Lung (tissue), 12 donors: ENCODE measurements around the gene FHOD3. TPM values are rescaled to one million over a fixed set of nuclear protein-coding genes. Genes with fewer than 3 reads are reported as not detected.

ENCODE experiments used
- ATAC-seq: fragments of 200-7000 bp; cut with Tn5 transposase; one replicate; pipeline ENCODE4 v1.9.1; 2020; ENCODE audit warnings: moderate number of reproducible peaks; ENCODE audit not compliant: insufficient read depth, low FRiP score
- DNase-seq, 3 donors: peaks; one replicate each; pipeline ENCODE4 v3.0.0-alpha.2; 2013 to 2017
- H3K27ac ChIP-seq, 2 donors: one replicate each; pipeline ENCODE4 v1.5.1; 2013; ENCODE audit warnings: mild to moderate bottlenecking in 2 of 2, moderate library complexity in 2 of 2, control low read depth in 1 of 2, inconsistent platforms in 1 of 2, low read depth in 1 of 2, low read length in 1 of 2
- H3K27me3 ChIP-seq, 3 donors: one replicate each; pipeline ENCODE4 v1.5.1; 2013; ENCODE audit warnings: low read length in 2 of 3; ENCODE audit not compliant: control insufficient read depth in 3 of 3, insufficient read depth in 3 of 3
- H3K36me3 ChIP-seq, 4 donors: one replicate each; pipeline ENCODE4 v1.5.1; 2013; ENCODE audit warnings: low read length in 4 of 4, mild to moderate bottlenecking in 1 of 4, moderate library complexity in 1 of 4; ENCODE audit not compliant: control insufficient read depth in 4 of 4, insufficient read depth in 4 of 4
- H3K4me1 ChIP-seq, 5 donors: one replicate each; pipeline ENCODE4 v1.5.1; 2013; ENCODE audit warnings: low read length in 5 of 5, mild to moderate bottlenecking in 2 of 5, moderate library complexity in 1 of 5; ENCODE audit not compliant: control insufficient read depth in 5 of 5, insufficient read depth in 5 of 5
- H3K4me3 ChIP-seq: one replicate; pipeline ENCODE4 v1.5.1; 2013; ENCODE audit warnings: mild to moderate bottlenecking, control low read depth, moderate library complexity
- H3K9ac ChIP-seq, 2 donors: one replicate each; pipeline ENCODE4 v1.5.1; 2013; ENCODE audit warnings: low read length in 2 of 2, control low read depth in 1 of 2; ENCODE audit not compliant: insufficient read depth in 1 of 2
- H3K9me3 ChIP-seq, 4 donors: one replicate each; pipeline ENCODE4 v1.5.1; 2013; ENCODE audit warnings: low read length in 3 of 4, mild to moderate bottlenecking in 1 of 4, moderate library complexity in 1 of 4; ENCODE audit not compliant: control insufficient read depth in 4 of 4, insufficient read depth in 3 of 4
- WGBS, 2 donors: extraction: QIAGEN DNeasy Blood & Tissue Kit; methylation state at CpG; one replicate each; pipeline ENCODE4 v1.1.7; 2013; 5-methylcytosine and 5-hydroxymethylcytosine counted together
- polyA plus RNA-seq, 2 donors: library from polyadenylated mRNA; stranded (reverse); fragments of 200-250 nt; gene quantifications; one replicate each; pipeline ENCODE4 v1.2.1, GENCODE V29; 2013
- total RNA-seq, 2 donors: library from RNA; depleted of rRNA in 1 of 2; stranded (reverse); fragments of >200 nt in 1 of 2; gene quantifications; one replicate each; pipeline ENCODE4 v1.2.1, GENCODE V29; 2014 to 2021
- TF ChIP-seq, protein P1 (sequence below): IDR thresholded peaks from 2 replicates; pipeline ENCODE4 v1.5.1; 2012; ENCODE audit warnings: mild to moderate bottlenecking; ENCODE audit errors: control extremely low read depth, extremely low read depth
- donor health status: control.
- donor health status: control.
- donor health status: Bipolar disorder and iron deficiency.
- donor health status: healthy.
- donor health status: DM: yes; HTN: yes; CAD: no.

The FHOD3 gene
- total and polyA plus RNA-seq, 4 donors: 1.0 to 7.4 (median 2.9) TPM

DNA sequence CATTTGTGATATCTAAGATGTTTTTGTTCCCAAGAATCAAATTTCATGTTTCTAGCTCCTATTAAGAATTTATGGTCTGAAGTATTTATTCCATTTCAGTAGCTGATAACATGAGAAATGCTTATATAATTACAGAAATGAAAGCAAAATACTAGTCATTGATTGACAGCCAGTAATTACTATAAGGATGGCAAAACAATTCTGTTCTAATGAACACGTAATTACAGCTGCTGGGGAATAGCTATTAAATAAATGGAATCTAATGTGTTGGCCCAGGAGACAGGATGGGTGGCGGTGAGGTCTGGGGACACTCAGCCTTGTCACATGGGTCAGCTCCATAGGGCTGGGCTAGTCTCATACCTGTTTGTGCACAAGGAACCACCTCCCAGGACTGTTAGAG is 263.5 kb downstream of the FHOD3 start:
- Histone ChIP-seq H3K4me1 (peaks cover 0 to 15% (median 0%) of the 10 kb centered on the region in 5 donors), H3K4me3 (no peak overlapping the region), H3K36me3 (no peaks in the 10 kb centered on the region), H3K27me3 (no peaks in the 10 kb centered on the region), H3K27ac (no peak overlapping the region), H3K9ac (no peak overlapping the region), H3K9me3 (peaks cover 0 to 3% (median 0%) of the 10 kb centered on the region in 4 donors)
- ATAC-seq: no peak
- TF ChIP-seq, protein P1, sequence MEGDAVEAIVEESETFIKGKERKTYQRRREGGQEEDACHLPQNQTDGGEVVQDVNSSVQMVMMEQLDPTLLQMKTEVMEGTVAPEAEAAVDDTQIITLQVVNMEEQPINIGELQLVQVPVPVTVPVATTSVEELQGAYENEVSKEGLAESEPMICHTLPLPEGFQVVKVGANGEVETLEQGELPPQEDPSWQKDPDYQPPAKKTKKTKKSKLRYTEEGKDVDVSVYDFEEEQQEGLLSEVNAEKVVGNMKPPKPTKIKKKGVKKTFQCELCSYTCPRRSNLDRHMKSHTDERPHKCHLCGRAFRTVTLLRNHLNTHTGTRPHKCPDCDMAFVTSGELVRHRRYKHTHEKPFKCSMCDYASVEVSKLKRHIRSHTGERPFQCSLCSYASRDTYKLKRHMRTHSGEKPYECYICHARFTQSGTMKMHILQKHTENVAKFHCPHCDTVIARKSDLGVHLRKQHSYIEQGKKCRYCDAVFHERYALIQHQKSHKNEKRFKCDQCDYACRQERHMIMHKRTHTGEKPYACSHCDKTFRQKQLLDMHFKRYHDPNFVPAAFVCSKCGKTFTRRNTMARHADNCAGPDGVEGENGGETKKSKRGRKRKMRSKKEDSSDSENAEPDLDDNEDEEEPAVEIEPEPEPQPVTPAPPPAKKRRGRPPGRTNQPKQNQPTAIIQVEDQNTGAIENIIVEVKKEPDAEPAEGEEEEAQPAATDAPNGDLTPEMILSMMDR: no peak
- WGBS, 2 donors: 86 to 91% methylated on average over 2 of the region's 2 CpGs
- DNase-seq: no peak

DNA sequence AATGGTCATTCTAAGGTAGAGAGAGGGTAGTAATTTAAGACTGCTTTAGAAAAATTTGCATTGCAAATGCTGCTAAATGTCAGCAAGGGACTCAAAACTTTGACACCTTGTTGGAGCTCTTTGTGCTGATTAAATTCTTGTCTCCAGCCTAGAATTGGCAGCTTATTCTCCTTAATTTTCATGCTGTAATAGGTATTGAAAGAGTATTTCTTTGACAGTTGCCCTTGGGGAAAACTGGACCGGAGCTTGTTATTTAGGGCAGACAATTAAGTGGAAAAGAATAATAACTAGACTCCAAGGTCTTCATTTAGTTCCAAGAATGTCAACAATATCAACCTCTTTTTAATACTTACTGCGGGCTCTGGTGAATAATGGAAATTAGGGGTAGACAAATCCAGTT is 267.3 kb downstream of the FHOD3 start:
- DNase-seq (no peak), ATAC-seq (no peak)
- Histone ChIP-seq H3K9me3 (peaks cover 0 to 3% (median 0%) of the 10 kb centered on the region in 4 donors), H3K27me3 (no peaks in the 10 kb centered on the region), H3K9ac (no peak overlapping the region), H3K4me1 (peaks cover 0 to 3% (median 0%) of the 10 kb centered on the region in 5 donors), H3K27ac (peak overlapping the region in 1 of 2 donors; percentile 3), H3K36me3 (no peaks in the 10 kb centered on the region), H3K4me3 (no peak overlapping the region)
- 85 to 88% methylated on average over 2 of the region's 2 CpGs for WGBS, 2 donors
- TF ChIP-seq, protein P1: no peak

DNA sequence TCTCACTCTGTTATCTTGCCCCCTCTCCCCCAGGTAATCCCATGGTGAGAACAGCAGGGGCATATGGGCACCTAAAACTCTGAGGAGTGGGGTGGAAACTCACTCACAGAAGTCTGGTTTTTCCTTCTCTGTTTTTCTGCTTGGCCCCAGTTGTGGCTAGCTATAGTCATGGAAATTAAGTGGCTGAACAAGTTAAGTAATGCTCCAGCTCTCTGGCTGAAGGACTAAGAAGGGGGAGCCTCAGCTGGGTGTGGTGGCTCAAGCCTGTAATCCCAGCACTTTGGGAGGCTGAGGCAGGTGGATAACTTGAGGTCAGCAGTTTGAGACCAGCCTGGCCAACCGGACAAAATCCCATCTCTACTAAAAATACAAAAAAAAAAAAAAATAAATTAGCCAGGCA is 270.3 kb downstream of the FHOD3 start:
- Histone ChIP-seq H3K4me3 (no peak overlapping the region), H3K36me3 (no peaks in the 10 kb centered on the region), H3K9ac (no peak overlapping the region), H3K27ac (no peak overlapping the region), H3K9me3 (no peaks in the 10 kb centered on the region), H3K4me1 (no peaks in the 10 kb centered on the region), H3K27me3 (no peaks in the 10 kb centered on the region)
- TF ChIP-seq, protein P1: no peak
- DNase-seq: no peak
- no peak for ATAC-seq
- 87 to 94% methylated on average over 1 of the region's 1 CpG for WGBS, 2 donors

DNA sequence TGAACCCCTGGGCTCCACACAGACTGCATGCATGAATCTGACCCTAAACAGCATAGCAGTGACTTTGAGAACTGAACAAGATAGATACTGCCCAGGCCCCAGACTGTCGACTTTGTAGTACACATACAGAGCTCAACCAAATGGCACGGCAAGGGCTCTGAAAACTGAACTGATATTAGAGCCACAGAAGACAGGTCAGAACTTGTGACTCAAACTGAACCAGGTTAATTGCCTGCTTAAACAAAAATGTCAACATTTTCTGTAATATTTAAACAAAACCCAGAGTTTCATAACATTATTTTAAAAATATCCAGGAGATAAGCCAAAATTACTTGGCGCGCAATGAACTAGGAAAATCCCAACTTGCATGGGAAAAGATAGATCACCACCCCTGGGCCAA is 271.0 kb downstream of the FHOD3 start:
- Histone ChIP-seq H3K4me3 (no peak overlapping the region), H3K27ac (peak overlapping the region in 1 of 2 donors; percentile 1), H3K4me1 (no peaks in the 10 kb centered on the region), H3K36me3 (no peaks in the 10 kb centered on the region), H3K27me3 (no peaks in the 10 kb centered on the region), H3K9me3 (no peaks in the 10 kb centered on the region), H3K9ac (no peak overlapping the region)
- TF ChIP-seq, protein P1: no peak
- ATAC-seq (no peak), DNase-seq (no peak)
- 70 to 84% methylated on average over 4 of the region's 4 CpGs for WGBS, 2 donors
